Bronchial epithelial cell (primary cell): Measurements from ENCODE around the gene MUC22. TPM values are rescaled to one million over a fixed set of nuclear protein-coding genes. Genes with fewer than 3 reads are reported as not detected.

Experiments
- DNase-seq: peaks from one replicate; pipeline ENCODE4 v3.0.0-alpha.2; 2010; ENCODE audit warnings: low read depth
- FAIRE-seq: peaks from 2 replicates; lab custom pipeline; 2011; peaks lifted over from hg19 to GRCh38; lab: Jason Lieb, UNC
- H3K27me3 ChIP-seq: 2 replicates; pipeline ENCODE4 v1.5.1; 2011; ENCODE audit warnings: low read length; ENCODE audit not compliant: control insufficient read depth, insufficient read depth
- H3K36me3 ChIP-seq: 2 replicates; pipeline ENCODE4 v1.5.1; 2011; ENCODE audit warnings: low read length; ENCODE audit not compliant: control insufficient read depth, insufficient read depth
- H3K4me3 ChIP-seq: 2 replicates; pipeline ENCODE4 v1.5.1; 2011; ENCODE audit warnings: mild to moderate bottlenecking, low read depth, low read length, control low read depth
- total RNA-seq: library from RNA; depleted of rRNA; stranded (reverse); fragments of >200 nt; gene quantifications from 2 replicates; pipeline ENCODE4 v1.2.1, GENCODE V29; 2014
- TF ChIP-seq, protein P1 (sequence below): IDR thresholded peaks from 2 replicates; pipeline ENCODE4 v1.5.1; 2011; ENCODE audit warnings: mild to moderate bottlenecking, moderate library complexity, low read length, control low read depth, inconsistent platforms; ENCODE audit not compliant: insufficient read depth, severe bottlenecking

The MUC22 gene
- under 0.01 TPM in 1 of 2 replicates, not detected in the other for total RNA-seq

DNA sequence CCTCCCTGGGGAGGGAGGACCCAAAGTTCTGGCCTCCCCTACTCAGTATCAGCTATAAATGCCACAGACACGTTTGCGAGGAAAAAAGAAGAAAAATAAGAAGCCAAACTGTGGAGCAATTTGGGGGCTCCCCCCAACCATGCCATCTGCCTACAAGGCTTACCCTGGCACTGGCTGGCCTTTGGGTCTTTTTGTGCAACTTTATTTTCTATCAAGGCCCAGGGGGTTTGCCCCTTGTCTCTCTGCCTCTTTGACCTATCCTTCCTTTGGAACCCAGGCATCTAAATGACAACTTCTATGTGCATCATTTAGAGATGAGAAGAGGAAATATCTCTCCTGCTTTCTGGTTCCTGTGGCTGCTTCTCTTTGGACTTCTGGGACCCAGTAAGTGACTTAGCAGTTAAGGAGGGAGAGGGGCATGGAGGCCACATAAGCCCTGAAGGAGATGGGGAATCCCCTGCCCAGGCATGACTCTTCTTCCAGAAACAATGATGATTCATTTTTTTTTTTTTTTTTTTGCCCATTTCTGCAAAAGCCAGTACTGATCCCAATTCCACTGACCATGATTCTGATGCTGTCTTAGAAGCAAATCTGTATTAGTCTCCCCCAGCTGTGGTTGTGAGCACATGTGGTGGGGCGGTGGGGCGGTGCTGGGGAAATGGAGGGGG, at the start of gene MUC22:
TSS of gene MUC22 (plus strand) at position 82 of the 668 bp plus-strand sequence. CDS start at position 315, 233 bp downstream.
- peak; percentile 87 for DNase-seq
- TF ChIP-seq, protein P1, sequence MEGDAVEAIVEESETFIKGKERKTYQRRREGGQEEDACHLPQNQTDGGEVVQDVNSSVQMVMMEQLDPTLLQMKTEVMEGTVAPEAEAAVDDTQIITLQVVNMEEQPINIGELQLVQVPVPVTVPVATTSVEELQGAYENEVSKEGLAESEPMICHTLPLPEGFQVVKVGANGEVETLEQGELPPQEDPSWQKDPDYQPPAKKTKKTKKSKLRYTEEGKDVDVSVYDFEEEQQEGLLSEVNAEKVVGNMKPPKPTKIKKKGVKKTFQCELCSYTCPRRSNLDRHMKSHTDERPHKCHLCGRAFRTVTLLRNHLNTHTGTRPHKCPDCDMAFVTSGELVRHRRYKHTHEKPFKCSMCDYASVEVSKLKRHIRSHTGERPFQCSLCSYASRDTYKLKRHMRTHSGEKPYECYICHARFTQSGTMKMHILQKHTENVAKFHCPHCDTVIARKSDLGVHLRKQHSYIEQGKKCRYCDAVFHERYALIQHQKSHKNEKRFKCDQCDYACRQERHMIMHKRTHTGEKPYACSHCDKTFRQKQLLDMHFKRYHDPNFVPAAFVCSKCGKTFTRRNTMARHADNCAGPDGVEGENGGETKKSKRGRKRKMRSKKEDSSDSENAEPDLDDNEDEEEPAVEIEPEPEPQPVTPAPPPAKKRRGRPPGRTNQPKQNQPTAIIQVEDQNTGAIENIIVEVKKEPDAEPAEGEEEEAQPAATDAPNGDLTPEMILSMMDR: no peak
- no peak for FAIRE-seq
- H3K36me3 ChIP-seq: no peaks in the 10 kb centered on the region
- no peaks in the 10 kb centered on the region for H3K27me3 ChIP-seq
- H3K4me3 ChIP-seq: no peak within 1 kb of the TSS

DNA sequence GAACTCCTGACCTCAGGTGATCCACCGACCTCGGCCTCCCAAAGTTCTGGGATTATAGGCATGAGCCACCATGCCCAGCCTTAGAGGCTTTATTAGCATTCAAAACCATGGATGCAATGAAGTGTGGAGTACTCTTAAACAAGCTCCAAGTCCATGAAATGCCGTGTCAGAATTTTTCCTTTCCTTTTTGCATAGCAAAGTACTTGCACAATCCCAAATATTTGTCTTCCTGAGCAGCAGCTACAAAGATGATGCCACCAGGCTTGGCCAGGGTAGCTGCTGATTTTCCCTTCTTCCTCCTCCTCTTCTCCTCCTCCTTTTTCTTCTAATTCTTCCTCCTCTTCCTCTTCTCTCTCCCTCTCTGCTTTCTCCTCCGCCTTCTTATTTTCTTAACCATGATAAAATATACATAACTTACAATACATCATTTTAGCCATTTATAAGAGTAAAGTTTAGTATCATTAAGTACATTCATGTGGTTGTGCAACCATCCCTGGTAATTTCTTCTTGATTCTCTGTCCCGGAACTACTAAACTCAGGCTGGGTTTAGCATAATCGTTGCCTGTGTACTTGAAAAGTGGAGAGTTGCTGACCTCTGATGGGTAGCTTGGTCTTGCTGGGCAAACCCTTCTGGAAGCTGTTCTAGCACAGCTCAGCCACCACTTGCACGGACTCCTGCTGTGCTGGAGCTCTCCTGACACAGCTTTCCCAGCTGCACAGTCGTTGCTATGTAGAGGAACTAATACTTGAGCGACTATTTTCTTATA, 49.2 kb upstream of the MUC22 start:
- DNase-seq: no peak
- H3K36me3 ChIP-seq: no peaks in the 10 kb centered on the region
- peaks cover 3% of the 10 kb centered on the region for H3K27me3 ChIP-seq
- no peak for FAIRE-seq
- no peak overlapping the region for H3K4me3 ChIP-seq
- TF ChIP-seq, protein P1: no peak

DNA sequence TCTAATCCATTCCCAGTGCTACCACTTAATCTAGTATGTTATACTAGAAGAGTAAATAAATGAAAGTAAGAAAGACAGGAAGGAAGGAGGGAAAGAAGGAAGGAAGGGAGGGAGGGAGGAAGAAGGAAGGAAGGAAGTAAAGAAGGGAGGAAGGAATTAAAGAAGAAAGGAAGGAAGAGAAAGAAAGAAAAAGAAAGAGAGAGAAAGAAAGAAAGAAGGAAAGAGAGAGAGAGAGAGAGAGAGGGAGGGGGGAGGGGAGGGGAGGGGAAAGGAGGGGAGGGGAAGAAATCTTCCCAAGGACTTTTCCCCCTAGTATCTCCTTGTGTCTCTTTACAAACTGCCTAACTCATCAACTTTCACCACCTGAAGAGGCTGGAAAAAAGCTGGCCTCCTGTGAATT, 47.6 kb upstream of the MUC22 start:
- TF ChIP-seq, protein P1: no peak
- no peak for FAIRE-seq
- H3K4me3 ChIP-seq: no peak overlapping the region

DNA sequence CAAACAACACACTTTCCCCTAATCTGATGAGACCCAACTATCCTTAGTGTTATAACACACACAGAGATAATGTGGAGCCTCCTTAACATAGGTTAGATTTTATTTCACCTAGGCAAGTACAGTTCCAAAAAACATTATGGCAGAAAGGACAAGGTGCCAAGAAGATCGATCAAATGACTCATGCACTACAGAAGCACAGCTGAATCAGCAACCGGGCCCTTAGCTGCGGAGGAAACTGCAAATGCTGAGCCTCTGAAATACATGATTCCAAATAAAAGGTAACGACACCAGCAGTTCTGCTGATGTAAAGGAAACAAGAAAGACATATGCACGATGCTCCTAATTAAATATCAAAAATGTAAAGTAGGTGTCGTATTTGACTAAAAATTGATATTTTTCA, 46.6 kb upstream of the MUC22 start:
- Histone ChIP-seq H3K27me3 (peaks cover 2% of the 10 kb centered on the region), H3K36me3 (no peaks in the 10 kb centered on the region), H3K4me3 (no peak overlapping the region)
- TF ChIP-seq, protein P1: no peak
- FAIRE-seq (no peak), DNase-seq (peak; percentile 32)

More for the DNA sequence above, 47.6 kb upstream of the MUC22 start:
- no peak for DNase-seq
- Histone ChIP-seq H3K36me3 (no peaks in the 10 kb centered on the region), H3K27me3 (peaks cover 3% of the 10 kb centered on the region)

DNA sequence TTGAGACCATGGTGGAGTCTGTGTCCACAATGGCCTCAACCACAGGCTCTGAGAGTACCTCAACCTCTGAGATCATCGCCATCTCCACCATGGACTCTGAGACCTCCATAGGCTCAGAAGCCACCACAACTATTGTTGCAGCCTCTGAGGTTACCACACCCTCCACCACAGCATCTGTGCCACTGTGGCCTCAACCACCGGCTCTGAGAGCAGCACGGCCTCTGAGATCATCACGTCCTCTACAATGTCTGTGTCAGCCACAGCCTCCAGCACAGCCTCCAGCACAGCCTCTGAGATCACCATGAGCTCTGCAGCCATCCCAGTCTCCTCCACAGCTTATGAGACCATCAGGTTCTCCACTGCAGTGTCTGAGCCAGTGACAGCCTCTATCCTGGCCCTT, 46.2 kb upstream of the MUC22 start:
- no peaks in the 10 kb centered on the region for H3K36me3 ChIP-seq
- FAIRE-seq: no peak

More for the DNA sequence above, 46.2 kb upstream of the MUC22 start:
- TF ChIP-seq, protein P1: no peak
- Histone ChIP-seq H3K27me3 (peaks cover 2% of the 10 kb centered on the region), H3K4me3 (no peak overlapping the region)
- DNase-seq: no peak
